HG03442 (cell line): ENCODE results near the gene CD300LB.
"Not testable (repeated sequence)": the region's sequence is repeated elsewhere in the genome, so short reads cannot be mapped to it uniquely, and the experiment has no call there.

Source experiments
- ATAC-seq: cut with Tn5 transposase; IDR thresholded peaks from one replicate; pipeline ENCODE4 v1.9.1; 2021; ENCODE audit warnings: mild to moderate bottlenecking, moderate library complexity; ENCODE audit not compliant: unreplicated experiment

CD300LB gene

GRCh38 chr17:74531231-74531761 lies at the start of gene CD300LB:
Gene CD300LB (minus strand): TSS chr17:74531475. CDS start chr17:74531350, 125 bp downstream.
- no peak for ATAC-seq

GRCh38 chr17:74579900-74580299 lies 48.6 kb upstream of the CD300LB start:
- ATAC-seq: no peak

- ATAC-seq: no peak
These were observed 47.7 kb upstream of the CD300LB start for GRCh38 chr17:74578979-74579378.

GRCh38 chr17:74574489-74575142 lies 43.3 kb upstream of the CD300LB start:
- no peak for ATAC-seq

DNA sequence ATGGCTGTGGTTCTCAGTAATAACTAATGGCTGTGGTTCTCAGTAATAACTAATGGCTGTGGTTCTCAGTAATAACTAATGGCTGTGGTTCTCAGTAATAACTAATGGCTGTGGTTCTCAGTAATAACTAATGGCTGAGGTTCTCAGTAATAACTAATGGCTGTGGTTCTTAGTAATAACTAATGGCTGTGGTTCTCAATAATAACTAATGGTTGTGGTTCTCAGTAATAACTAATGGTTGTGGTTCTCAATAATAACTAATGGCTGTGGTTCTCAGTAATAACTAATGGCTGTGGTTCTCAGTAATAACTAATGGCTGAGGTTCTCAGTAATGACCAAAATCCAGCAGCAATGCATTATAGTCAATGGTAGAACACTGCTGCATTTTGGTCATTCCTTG lies 42.4 kb upstream of the CD300LB start:
- not testable (repeated sequence) for ATAC-seq

GRCh38 chr17:74573169-74573568 lies 41.9 kb upstream of the CD300LB start:
- no peak for ATAC-seq

DNA sequence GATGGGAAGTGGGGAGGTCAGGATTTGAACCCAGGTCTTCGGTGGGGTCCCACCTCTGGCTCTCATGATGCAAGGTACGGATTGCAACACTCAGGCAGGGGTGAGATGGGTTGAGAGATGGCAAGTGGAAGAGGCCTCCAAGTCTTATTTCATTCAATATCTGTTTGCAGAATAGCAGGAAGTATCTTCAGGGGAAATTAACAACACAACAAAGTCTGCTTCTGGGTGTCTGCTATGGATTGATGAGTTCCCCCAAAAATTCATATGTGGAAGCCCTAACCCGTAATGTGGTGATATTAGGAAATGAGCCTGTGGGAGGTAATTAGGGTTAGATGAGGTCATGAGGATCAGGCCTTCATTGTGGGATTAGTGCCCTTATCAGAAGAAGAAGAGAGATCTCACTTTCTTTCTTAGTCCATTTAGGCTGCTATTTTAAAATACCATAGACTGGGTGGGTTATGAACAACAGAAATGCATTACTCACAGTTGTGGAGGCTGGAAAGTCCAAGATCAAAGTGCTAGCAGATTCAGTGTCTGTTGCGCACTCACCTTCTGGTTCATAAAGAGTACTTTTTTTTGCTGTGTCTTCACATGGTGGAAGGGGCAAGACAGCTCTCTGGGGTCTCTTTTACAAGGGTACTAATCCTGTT lies 40.5 kb upstream of the CD300LB start:
- ATAC-seq: no peak

DNA sequence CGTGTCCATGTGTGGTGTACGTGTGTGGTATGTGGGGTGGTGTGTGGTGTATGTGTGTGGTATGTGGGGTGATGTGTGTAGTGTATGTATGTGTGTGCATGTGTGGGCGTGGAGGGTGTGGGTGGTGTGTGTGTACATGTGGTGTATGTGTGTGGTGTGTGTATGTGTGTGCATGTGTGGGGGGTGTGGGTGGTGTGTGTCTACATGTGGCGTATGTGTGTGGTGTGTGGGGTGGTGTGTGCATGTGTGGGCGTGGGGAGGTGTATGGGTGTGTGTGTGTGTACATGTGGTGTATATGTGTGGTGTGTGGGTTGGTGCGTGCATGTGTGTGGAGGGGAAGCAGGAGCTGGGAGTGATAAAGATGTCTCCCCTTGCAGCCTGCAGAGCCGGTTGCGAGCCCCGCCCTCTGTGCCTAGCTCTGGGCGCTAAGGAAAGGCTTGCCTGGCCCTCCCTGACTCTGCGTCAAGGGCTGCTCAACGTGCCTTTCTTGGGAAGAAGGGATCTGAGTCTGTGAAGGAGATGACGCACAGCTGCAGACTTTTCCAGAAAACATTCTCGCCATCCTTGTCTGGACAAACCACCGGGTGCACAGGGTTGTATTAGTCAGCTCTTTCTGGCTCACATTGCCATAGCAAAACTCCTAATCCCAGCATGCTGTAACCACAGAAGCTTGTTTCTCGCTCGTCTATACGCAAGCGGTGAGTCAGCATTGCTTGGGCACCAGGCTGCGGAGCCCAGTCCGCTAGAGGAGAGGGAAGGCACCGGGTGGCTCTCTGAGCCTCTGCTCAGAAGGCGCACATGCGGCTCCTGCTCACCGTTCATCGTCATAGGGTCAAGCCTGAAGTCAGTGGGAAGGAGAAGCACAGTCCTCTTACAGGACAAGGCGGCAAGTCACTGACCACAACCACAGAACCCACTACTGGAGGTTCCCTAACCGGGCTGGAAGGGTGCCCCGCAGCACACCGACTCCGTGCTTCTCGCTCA lies 38.0 kb upstream of the CD300LB start:
- no peak for ATAC-seq

GRCh38 chr17:74568106-74568873 lies 37.0 kb upstream of the CD300LB start:
- ATAC-seq: no peak

GRCh38 chr17:74567397-74567796 lies 36.1 kb upstream of the CD300LB start, which contains the start of gene CD300H:
Gene CD300H (minus strand): TSS chr17:74567509.
- no peak for ATAC-seq

DNA sequence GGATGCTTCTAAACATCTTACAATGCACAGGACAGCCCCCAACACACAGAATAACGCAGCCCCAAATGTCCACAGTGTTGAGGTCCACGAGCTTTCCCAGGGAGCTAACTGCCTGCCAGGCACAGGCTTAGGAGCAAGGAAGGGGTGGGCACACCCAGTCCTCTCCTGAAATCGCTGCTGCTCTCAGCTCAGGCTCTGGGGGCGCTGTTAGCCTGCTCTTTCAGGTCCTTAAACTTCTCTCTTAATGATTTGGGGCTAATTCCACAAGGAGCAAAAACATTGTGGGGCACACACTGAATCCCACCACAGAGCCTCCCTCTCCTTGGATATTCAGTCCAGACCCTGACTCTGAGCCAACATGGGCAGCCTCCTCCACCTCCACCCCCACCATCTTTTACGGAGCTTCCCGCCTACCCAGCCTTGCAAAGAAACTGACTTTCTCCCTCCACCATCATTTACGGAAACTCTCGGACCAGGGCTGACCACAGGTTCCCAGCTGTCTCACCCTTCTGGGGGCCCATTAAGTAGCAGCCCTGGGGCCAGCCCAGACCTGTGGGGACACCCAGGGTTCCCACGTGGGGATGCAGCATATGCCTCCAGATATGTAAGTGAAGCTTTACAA lies 35.0 kb upstream of the CD300LB start:
- no peak for ATAC-seq

DNA sequence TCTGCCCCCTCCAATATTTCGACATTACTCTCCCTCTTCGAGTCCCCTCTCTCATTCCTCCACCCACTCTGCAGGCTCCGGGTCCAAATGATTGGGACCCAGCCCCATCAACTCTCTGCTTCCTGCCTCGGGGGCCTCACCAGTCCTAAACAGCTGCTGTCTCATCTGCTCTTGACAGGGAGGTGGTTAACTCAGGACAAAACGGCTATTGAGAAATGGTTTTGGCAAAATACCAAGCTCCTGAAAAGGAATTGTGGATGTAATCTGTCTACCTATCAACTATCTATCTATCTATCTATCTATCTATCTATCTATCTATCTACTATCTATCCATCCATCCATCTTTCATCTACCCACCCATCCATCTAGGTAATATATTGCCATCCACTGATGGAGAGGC lies 33.9 kb upstream of the CD300LB start:
- no peak for ATAC-seq

- no peak for ATAC-seq
These were observed 32.1 kb upstream of the CD300LB start for GRCh38 chr17:74563358-74563757.

DNA sequence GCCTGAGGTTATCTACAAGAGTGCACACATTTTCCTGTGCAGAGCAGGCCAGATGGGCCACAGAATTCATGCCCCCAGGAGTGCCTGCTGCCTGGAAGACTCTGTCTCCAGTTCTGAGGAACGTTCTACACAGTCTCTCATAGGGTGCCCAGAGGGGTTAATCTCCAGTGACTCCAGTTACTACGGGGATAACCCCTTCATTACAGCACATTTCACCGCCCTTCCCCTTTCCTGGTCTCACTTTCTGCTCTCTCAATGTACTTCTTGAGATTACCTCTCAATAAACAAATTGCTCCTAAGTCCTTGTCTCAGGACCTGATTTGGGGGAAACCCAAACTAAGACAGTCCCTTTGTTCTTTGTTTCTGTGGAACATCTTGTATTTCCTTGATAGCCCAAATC lies 30.3 kb upstream of the CD300LB start:
- ATAC-seq: no peak

- ATAC-seq: no peak
These were observed 27.7 kb upstream of the CD300LB start for GRCh38 chr17:74558882-74559519.

- ATAC-seq: not testable (repeated sequence)
These were observed 27.1 kb upstream of the CD300LB start for GRCh38 chr17:74558402-74558801.

DNA sequence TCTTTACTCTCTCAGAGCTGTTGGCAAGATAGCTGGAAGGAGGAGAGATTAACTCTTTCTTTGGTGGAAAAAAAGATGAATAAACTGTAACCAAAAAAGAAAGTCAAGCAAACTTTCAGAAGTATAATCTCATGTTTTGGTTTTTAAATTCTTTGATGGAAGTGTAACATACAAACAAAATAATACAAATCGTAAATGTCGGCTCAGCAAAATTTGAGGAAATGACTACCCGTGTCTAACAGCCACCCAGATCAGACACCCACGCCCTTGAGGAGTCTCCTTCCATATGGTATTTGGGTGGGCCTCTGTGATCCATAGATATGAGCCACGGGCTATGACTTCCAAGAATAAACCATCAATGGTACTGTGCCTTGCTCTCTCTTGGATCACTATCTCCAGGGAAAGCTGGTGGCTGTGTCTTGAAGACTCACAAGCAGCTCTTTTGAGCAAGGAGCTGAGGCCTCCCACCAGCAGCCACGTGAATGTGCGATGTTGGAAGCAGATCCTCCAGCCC lies 24.2 kb upstream of the CD300LB start:
- no peak for ATAC-seq

DNA sequence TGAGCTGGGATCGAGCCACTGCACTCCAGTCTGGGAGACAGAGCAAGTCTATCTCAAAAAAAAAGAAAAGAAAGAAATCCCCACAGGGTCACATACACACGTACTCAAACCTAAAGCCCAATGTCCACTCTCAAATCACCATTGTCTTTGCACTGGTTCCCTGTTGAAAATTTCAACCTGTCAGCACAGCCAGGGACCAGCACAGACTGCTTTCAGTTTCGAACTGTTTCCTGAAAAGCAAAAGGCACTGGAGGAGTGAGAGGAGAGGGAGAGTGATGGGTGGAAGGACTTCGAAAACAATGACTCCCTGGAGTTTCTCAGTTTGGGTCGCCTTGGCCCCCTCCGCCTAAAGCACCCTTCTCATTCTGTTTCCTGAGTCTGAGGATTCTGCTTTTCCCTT lies 23.6 kb upstream of the CD300LB start:
- ATAC-seq: no peak

GRCh38 chr17:74552037-74552436 lies 20.8 kb upstream of the CD300LB start:
- no peak for ATAC-seq
